A549 treated with GW870086 at 1 μM for 4 hours (cell line): ENCODE data around the gene ITPKC. TPM values are rescaled to one million over a fixed set of nuclear protein-coding genes. Genes with fewer than 3 reads are reported as not detected.

ENCODE experiments used
- total RNA-seq: library from RNA; stranded (reverse); fragments of 200-300 nt; extraction: Qiagen RNA extraction; gene quantifications from 5 replicates; pipeline ENCODE4 v1.2.3, GENCODE V29; 2022; ENCODE audit warnings: low read depth

ITPKC gene
- 29.6 to 39.9 TPM (median 35.7 TPM) in 5 replicates for total RNA-seq

DNA sequence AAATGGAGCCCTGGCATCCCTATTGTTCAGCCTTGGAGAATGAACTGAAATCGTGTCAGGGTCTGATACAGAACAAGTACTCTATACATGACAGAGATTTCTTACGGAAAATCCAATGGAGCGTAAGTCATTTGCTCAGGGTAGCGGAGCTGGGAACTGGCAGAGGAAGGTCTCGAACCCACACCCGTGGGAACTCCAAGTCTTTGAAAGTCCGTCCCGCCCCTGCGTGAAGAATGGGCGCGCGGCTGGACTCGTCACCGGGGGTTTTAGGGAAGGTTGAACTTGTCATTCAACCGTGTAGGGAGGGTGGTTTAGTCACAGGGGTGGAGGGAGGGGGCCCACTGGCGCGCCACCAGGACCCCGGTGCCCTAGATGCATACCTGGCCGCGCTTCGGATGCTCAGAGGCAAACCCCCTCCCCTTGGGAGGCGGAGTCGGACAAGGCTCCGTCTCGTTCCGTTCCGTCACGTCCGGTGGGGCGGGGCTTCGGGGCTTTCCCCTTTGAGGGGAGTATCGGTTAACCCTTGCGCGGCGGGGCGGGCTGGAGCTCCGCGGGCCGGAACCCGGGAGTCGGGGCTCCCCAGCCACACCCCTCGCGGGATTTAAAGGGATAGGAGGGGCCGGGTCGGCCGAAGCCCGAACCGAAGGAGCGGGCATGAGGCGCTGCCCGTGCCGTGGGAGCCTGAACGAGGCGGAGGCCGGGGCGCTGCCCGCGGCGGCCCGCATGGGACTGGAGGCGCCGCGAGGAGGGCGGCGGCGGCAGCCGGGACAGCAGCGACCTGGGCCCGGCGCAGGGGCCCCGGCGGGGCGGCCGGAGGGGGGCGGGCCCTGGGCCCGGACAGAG lies at the start of gene ITPKC, which contains the start of gene COQ8B:
TSS of gene ITPKC (plus strand) at position 631 of the 843 bp plus-strand sequence. CDS start at position 655, 24 bp downstream.
TSS of gene COQ8B (minus strand) at position 405 of the 843 bp plus-strand sequence. CDS start 2,254 bp downstream, outside the sequence.

DNA sequence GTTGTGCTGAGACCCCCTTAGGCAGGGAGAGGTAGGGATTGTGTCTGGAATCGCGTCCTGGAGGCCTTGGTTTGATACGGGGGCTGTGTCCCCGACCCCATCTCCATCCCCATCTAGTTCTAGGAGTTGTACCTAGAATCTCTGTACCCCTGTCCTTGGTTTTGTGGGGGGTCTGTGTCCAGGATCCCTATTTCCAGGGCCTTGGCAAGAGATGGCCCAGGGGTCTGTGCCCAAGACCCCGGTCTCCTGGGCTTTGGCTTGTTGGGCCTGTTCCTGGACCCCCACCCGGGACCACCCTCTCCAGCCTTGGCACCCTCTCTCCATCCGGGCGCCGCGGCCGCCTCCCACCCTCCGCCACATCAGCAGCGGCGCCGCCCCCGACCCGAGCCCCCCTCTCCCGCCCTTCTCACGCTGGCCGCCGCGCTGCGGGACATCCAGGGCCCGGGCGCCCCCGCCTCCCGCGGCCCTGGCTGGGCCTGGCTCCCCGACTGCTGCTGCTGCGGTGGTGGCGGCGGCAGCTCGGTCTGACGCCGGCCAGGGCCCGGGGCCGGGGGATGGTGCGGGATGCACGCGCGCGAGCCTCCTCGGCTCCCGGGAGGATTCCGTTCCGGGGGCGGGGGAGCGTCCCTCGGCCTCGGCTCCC lies 26.7 kb upstream of the ITPKC start, which contains the start of gene NUMBL:
TSS of gene NUMBL (minus strand) at position 602 of the 643 bp plus-strand sequence. CDS start at position 434, 168 bp downstream.

DNA sequence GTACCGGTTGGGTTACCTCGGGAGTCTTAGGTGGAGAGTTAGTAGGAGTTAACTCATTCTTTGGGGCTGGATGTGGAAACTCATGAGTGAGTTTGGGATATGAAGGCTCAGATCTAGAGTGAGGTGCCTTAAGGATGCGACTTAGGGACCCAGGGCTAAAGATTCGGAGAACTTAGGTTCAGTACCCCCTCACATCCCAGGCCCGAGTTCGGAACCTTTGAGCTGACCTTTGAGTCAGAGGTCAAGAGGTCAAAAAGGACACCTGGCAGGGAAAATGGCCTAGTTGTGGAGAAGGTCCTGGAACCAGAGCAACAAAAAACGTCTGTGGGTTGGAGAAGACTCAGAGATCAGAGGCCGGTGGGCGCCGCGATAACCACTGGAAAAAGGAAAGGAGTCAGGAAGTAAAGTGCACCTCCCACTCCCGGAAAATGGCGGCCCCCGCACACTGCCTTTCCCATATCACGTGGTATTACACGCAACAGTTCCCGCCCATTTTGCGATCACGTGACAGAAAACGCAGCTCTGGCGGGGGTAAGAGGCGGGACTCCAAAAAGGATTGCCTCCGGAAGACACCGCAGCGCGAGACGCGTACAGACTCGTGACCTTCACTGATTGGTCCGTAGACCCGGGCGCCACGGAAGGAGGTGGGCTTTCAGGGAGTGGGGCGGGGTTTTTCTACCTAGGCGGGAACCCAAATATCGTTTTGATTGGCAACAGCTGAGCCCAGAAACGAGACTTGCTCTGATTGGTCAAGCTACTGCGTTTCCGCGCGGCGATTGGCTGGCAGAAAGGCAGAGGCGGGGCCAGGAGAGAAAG lies 33.4 kb downstream of the ITPKC start, which contains the start of gene ACTMAP:
TSS of gene ACTMAP (minus strand) at position 420 of the 816 bp plus-strand sequence. CDS start 674 bp downstream, outside the sequence.

DNA sequence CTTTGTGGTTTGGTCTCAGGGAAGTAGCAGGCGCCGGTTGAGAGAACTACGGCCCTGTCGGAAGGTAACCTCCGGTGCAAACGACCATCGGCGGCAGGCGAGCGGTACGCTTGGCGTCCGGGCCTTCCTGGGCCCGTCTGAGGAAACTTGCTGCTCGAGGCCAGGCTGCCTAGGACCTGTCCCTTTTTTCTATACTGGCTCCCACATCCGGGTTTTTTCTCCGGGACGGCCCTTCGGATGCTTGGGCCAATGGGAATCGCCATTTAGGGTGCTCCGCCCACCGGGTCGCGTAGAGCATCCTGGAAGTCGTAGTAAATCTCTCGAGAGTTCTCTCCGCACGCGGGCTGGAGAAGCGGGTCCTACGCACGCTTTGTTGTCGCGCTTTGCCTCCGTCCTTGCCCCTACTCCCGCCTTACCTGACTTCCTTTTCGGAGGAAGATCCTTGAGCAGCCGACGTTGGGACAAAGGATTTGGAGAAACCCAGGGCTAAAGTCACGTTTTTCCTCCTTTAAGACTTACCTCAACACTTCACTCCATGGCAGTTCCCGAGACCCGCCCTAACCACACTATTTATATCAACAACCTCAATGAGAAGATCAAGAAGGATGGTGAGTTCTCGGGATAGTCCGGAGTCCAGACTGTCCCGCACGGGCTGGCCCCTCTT lies 34.1 kb downstream of the ITPKC start, which contains the start of gene SNRPA:
TSS of gene SNRPA (plus strand) at position 330 of the 664 bp plus-strand sequence. CDS start at position 536, 206 bp downstream.

DNA sequence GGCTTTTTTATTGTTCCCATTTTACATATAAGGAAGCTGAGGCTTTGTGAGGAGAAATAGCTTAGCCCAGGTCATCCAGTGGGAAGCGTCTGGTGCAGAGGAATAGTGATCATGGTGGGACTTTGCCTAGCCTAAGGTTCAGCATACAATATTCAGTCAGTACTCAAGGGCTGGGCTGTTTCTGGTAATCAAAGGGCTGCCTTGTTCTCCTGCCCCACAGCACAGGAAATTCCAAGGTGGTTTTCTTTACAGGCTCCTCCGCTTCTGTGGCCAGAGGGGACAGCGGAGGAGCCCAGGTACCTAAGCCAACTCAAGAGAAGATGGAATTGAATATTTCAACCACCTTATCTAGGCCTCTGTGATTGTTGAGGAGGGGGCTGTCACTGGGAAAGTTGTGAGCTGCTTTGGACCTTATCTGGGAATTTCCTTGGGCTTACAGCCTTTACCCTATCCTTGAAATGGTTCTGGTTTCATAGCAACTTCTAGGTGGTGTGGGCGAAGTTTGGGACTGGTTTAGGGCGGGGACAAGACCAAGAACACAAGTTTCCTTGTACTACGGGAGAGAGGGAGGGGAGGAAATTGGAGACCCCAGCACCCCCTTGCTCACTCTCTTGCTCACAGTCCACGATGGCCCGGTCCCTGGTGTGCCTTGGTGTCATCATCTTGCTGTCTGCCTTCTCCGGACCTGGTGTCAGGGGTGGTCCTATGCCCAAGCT lies 58.2 kb downstream of the ITPKC start, which contains the start of gene MIA:
TSS of gene MIA (plus strand) at position 606 of the 716 bp plus-strand sequence. CDS start at position 628, 22 bp downstream.

DNA sequence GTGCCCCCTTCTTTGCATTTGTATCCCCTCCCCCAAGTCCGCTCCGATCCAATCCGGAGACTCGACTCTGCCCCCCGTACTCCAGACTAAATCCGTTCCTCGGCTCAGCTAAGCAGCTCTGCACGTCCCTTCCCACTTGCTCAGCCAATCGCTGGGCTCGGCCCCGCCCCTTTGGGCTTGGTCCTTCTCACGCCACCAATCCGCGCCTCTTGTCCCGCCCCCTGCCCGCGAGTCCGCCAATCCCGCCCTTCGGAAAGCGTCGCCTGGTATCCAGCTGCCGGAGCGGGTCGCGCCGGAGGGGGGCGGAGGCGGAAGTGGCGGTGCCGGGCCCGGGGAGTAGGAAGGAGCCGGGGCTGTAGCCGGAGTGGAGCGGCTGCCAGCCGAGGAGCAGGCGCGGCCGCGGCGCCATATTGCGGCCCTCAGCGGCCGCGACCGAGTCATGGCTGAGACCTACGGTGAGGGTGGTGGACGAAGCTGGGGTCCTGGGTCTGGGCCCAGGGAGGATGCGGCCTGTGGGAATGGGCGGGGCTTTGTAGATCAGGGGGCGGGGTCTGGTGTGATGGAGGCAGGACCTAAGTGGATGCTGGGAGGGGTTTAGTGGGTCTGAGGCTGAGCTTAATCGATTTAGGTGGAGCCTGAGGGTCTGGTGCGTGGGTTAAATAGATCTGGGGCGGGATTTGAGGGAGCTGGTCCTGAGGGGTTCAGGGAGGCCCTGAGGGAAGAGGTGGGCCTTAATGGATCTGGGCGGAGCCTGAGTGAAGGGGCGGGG lies 61.2 kb downstream of the ITPKC start, which contains the start of gene RAB4B:
TSS of gene RAB4B (plus strand) at position 311 of the 769 bp plus-strand sequence. CDS start at position 440, 129 bp downstream.

Other genes starting within 250 kb of the ITPKC start
- 102 to 140 TPM (median 128 TPM) in 5 replicates for gene SHKBP1, start 140.2 kb upstream of the ITPKC start, total RNA-seq
- gene LTBP4, start 115.7 kb upstream of the ITPKC start, total RNA-seq, result 39.9 to 56.8 TPM (median 50.4 TPM) in 5 replicates
- 55.3 to 82.4 TPM (median 72.5 TPM) in 5 replicates for gene NUMBL, start 26.5 kb upstream of the ITPKC start, total RNA-seq
- 74.3 to 95.8 TPM (median 86.7 TPM) in 5 replicates for gene COQ8B, start 226 bp upstream of the ITPKC start, total RNA-seq
- gene ACTMAP, start 33.4 kb downstream of the ITPKC start, total RNA-seq, result 14.9 to 18.5 TPM (median 17.5 TPM) in 5 replicates
- gene SNRPA, start 34.1 kb downstream of the ITPKC start, total RNA-seq, result 146 to 179 TPM (median 154 TPM) in 5 replicates
- not detected in 5 replicates for gene MIA, start 58.4 kb downstream of the ITPKC start, total RNA-seq
- 14.1 to 21.1 TPM (median 18.3 TPM) in 5 replicates for gene RAB4B, start 61.1 kb downstream of the ITPKC start, total RNA-seq
- 74.8 to 93.5 TPM (median 90.2 TPM) in 5 replicates for gene EGLN2, start 82.1 kb downstream of the ITPKC start, total RNA-seq
- gene CYP2A6, start 133.3 kb downstream of the ITPKC start, total RNA-seq, result not detected in 5 replicates
- gene CYP2A7, start 165.1 kb downstream of the ITPKC start, total RNA-seq, result not detected in 5 replicates